GM12874 (cell line): ENCODE data around the gene ZNF430.

Experiments
- TF ChIP-seq, protein P1 (sequence below): IDR thresholded peaks from 2 replicates; pipeline ENCODE4 v1.5.1; 2011; ENCODE audit warnings: low read depth, mild to moderate bottlenecking, control low read depth, low read length, moderate library complexity; ENCODE audit not compliant: insufficient read depth

ZNF430 gene

DNA sequence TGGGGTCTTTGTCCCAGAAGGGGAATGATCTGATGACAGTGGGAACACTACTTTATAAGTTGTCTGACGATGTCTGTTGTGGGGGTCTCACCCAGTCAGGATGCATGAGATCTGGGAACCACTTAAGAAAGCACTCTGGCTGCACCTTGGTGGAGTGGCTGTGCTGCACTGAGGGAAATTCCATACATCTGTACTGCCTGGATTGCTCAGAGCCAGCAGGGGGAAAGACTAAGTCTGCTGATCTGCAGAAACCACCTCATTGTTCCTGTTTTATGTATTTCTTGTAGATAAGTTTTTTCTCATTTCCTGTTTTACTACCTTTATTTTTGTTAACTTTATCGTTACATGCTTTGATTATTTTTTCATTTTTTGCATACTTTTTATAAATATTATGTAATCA lies 27.3 kb downstream of the ZNF430 start:
- TF ChIP-seq, protein P1, sequence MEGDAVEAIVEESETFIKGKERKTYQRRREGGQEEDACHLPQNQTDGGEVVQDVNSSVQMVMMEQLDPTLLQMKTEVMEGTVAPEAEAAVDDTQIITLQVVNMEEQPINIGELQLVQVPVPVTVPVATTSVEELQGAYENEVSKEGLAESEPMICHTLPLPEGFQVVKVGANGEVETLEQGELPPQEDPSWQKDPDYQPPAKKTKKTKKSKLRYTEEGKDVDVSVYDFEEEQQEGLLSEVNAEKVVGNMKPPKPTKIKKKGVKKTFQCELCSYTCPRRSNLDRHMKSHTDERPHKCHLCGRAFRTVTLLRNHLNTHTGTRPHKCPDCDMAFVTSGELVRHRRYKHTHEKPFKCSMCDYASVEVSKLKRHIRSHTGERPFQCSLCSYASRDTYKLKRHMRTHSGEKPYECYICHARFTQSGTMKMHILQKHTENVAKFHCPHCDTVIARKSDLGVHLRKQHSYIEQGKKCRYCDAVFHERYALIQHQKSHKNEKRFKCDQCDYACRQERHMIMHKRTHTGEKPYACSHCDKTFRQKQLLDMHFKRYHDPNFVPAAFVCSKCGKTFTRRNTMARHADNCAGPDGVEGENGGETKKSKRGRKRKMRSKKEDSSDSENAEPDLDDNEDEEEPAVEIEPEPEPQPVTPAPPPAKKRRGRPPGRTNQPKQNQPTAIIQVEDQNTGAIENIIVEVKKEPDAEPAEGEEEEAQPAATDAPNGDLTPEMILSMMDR: no peak

DNA sequence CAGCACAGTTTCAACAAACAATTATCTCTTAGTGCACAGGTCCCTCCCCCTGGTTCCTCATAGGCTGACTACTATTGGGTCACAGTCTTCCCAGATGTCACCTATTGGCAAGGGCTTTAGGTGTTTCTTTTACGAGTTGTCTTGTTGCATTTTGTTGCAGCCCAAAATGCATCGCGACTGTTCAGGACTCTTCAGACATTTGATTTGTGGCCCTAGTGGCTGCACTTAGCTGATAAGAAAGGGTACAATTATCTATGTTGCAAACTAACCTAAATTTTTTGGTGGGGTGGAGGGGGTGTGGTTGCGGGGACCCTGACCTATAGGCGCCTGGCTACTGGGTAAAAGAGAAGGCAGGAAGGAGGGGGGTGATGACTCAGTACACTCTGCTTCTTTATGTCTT lies 32.4 kb downstream of the ZNF430 start:
- TF ChIP-seq, protein P1: no peak

DNA sequence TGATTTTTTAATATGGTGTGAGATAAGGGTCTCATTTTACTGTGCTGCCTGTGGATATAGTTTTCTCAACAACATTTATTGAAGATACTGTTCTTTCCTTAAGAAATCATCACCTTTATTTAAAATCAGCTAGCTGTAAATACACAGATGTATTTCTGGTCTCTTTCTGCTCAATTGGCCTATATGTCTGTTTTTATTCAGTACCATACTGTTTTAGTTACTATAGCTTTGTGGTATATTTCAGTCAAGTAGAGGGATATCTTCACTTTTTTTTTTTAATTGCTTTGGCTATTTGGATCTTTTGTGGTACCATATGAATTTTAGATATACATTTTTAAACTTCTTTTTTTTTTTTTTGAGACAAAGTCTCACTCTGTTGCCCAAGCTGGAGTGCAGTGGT lies 44.9 kb downstream of the ZNF430 start:
- TF ChIP-seq, protein P1: no peak

DNA sequence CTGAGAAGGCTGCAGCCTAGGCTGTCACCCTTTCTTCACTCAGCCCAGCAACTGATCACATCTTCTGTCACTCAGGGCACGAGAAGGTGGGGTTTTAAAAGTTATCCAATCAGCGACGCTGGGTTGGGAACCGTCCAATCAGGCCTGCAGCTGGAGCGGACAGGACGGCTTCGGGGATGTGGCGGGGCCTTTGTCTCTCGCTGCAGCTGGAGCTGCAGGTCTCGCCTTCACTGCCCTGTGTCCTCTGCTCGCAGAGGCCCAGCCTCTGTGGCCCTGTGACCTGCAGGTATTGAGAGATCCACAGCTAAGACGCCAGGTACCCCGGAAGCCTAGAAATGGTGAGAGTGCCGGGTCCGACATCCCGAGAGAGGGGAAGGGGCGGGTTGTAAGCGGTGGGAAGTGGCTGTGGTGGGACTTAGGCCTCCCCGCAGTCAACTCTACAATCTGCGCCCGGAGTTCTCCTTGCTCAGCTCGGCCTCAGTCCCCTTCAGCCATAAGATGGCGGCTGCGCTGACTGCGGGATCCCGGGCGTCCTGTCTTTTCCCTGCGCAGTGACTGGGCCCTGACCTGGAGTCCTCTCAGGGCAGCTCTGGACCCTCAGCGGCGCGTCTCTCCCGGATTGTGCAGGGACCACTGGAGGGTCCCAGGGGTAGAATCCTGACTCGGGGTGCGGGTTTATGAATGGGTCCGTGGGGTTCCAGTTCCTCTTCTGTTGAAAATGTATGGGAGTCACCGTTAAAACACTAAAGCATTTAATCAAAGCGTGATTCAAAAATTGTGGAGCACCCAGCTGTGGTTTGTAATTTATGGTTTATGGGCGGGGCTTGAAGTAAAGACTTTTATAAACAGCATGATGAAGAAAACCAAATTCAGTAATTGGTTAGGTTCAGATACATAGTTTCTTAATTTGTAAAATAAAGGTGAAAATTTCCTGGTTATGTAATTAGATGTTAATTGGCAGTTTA lies 61.8 kb downstream of the ZNF430 start, which contains the start of gene ZNF714:
TSS of gene ZNF714 (plus strand) at position 193 of the 965 bp plus-strand sequence. CDS start 16,066 bp downstream, outside the sequence.
- TF ChIP-seq, protein P1: no peak

DNA sequence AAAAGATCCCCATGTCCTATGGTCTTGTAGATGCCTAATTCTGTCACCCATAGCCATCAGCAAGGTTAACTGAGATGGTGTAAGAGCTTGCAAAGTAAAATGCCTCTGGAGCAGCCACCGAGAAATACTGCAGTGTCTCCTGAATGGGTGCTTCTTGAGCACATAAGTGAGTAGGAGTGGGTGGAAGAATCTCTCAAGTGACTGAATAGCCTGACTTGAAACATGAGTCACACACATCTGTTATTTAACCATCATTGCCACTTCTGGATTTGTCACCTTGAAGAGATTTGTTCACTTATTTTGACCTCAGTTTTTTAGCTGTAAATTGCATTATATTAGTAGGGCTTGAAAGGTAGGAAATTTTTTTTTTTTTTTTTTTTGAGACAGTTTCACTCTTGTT lies 63.9 kb downstream of the ZNF430 start:
- TF ChIP-seq, protein P1: no peak

DNA sequence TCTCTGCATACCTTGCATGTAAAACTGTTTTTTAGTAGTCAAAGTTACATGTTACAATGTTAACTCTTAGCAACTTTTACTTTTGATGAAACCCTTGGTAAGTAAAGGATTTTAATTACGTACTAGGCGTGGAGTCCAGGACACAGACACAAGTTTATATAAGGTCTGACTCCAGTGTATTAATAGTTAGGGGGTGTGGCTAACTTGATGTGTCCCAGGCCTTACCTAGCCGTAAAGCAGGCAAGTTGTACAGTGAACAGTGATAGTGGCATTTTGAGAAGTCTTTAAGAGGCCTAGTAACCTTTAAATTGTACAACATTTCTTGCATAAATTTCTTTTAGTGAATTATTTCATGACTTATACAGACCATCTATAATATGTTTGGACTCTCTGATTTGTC lies 67.4 kb downstream of the ZNF430 start:
- TF ChIP-seq, protein P1: no peak

DNA sequence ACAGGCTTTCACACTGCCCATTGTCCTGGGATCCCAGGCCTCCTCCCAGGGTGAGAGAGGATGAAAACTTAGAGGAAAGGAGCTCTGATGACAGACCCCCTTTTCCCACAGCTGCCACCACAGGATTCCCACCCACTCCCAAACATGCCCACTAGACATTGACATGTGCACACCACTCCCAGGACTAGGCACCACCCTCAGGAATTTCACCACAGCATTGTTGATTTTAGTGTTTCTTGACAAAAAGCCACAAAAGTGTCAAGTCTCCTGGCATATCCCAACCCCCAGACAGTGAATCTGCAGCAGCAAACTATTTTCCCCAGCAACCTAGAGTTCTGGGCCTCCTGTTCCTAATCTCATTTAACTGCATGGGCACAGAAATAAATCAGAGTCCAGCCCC lies 71.7 kb downstream of the ZNF430 start:
- TF ChIP-seq, protein P1: no peak
